Nephron (organoid): ENCODE data around the gene MED12.

Experiments
- H3K27ac Mint-ChIP-seq, 3 experiments: 2 replicates each; pipeline ENCODE4 v1.8.0; 2020; ENCODE audit warnings: mixed read lengths in 3 of 3, mild to moderate bottlenecking in 2 of 3, moderate library complexity in 1 of 3
- H3K27me3 Mint-ChIP-seq: 2 replicates; pipeline ENCODE4 v1.8.0; 2021; ENCODE audit warnings: low read depth, mild to moderate bottlenecking, moderate library complexity, mixed read lengths
- H3K36me3 Mint-ChIP-seq: 2 replicates; pipeline ENCODE4 v1.8.0; 2020; ENCODE audit warnings: low read depth, mixed read lengths
- H3K4me1 Mint-ChIP-seq: 2 replicates; pipeline ENCODE4 v1.8.0; 2020; ENCODE audit warnings: mixed read lengths
- H3K4me3 Mint-ChIP-seq, 3 experiments: 2 replicates each; pipeline ENCODE4 v1.8.0; 2020; ENCODE audit warnings: mild to moderate bottlenecking in 3 of 3, mixed read lengths in 3 of 3, moderate library complexity in 2 of 3
- H3K9me3 Mint-ChIP-seq: 2 replicates; pipeline ENCODE4 v1.8.0; 2020; ENCODE audit warnings: mixed read lengths
- TF ChIP-seq, protein P1 (sequence below), 3 experiments: fragments of 200-600 bp; sonication (generic); IDR thresholded peaks; one replicate each; pipeline ENCODE4 v1.5.0; 2021; ENCODE audit warnings: antibody characterized with exemption in 3 of 3; ENCODE audit not compliant: unreplicated experiment in 3 of 3

Gene MED12

DNA sequence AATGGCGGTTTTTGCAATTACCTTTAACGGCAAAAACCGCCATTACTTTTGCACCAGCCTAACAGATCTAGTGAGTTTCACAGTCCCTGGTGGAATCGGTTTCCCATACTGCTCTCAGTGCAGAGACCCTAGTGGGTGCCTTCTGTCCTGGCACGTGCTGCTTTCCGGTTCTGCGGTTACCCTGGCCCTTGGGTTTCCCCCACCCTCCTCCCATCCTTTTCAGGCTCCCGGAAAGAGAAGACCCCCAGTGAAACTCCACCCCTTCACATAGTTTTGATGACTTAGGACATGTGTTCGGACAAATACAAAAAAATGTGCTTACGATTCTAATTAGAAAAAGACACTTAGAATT is 63.1 kb downstream of the MED12 start:
- no peaks in the 10 kb centered on the region for H3K36me3 Mint-ChIP-seq
- peak overlapping the region; percentile 80 to 96 (median 91) for H3K4me3 Mint-ChIP-seq
- H3K27me3 Mint-ChIP-seq, result no peaks in the 10 kb centered on the region
- TF ChIP-seq, protein P1, sequence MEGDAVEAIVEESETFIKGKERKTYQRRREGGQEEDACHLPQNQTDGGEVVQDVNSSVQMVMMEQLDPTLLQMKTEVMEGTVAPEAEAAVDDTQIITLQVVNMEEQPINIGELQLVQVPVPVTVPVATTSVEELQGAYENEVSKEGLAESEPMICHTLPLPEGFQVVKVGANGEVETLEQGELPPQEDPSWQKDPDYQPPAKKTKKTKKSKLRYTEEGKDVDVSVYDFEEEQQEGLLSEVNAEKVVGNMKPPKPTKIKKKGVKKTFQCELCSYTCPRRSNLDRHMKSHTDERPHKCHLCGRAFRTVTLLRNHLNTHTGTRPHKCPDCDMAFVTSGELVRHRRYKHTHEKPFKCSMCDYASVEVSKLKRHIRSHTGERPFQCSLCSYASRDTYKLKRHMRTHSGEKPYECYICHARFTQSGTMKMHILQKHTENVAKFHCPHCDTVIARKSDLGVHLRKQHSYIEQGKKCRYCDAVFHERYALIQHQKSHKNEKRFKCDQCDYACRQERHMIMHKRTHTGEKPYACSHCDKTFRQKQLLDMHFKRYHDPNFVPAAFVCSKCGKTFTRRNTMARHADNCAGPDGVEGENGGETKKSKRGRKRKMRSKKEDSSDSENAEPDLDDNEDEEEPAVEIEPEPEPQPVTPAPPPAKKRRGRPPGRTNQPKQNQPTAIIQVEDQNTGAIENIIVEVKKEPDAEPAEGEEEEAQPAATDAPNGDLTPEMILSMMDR (IDR thresholded peaks at IDR 0.05; ENCODE audit: unreplicated experiment in 3 of 3), result no peak
- peak overlapping the region; percentile 100 for H3K27ac Mint-ChIP-seq
- H3K9me3 Mint-ChIP-seq, result peaks cover under 1% of the 10 kb centered on the region
- H3K4me1 Mint-ChIP-seq, result peaks cover 54% of the 10 kb centered on the region

DNA sequence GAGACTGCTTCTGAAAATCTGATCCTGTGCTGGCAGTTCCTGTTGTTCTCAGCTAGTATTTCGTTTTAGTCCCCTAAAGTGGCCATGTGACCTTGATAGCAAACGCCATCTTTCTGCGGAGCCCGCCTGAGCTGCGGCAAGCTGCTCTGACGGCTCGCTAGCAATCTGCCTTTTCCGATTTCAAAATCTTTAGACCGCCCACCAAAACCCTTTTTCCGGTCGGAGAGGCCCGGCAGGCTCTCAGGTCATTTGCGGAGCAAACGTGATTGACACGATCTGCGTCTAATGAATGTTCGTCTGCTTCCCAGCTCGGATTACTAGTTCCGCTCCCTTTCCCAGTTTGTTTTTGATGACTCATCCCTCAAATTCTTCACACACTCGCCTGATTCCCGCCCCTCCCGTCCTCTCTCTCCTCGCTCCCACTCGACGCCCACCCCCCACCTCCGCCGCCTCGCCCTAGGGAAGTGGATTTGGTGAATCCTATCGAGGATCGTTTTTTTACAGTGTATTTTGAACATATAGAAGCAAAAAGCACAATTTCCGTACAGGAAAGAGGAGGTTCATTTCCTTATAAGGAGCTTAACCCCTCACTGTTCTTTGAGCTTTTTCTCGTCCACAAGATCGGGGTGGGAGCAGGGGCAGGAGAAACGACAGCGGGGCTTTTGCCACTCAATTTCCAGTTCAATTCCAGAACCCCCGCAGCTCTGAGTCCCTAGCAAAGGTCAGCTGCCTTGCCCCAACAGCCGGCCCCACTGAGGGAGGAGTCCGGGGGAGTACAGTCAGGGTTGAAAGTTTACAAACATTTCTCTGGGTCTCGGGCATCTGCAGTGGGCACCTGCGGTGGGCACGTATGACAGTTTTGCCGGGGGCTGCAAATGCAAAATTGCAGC is 63.8 kb downstream of the MED12 start:
- peaks cover 4% of the 10 kb centered on the region for H3K9me3 Mint-ChIP-seq
- TF ChIP-seq, protein P1 (IDR thresholded peaks at IDR 0.05; ENCODE audit: unreplicated experiment in 3 of 3), result no peak
- peak overlapping the region; percentile 80 to 96 (median 91) for H3K4me3 Mint-ChIP-seq
- H3K4me1 Mint-ChIP-seq, result peaks cover 49% of the 10 kb centered on the region
- H3K27me3 Mint-ChIP-seq, result no peaks in the 10 kb centered on the region
- H3K36me3 Mint-ChIP-seq, result no peaks in the 10 kb centered on the region
- H3K27ac Mint-ChIP-seq, result peak overlapping the region; percentile 100

DNA sequence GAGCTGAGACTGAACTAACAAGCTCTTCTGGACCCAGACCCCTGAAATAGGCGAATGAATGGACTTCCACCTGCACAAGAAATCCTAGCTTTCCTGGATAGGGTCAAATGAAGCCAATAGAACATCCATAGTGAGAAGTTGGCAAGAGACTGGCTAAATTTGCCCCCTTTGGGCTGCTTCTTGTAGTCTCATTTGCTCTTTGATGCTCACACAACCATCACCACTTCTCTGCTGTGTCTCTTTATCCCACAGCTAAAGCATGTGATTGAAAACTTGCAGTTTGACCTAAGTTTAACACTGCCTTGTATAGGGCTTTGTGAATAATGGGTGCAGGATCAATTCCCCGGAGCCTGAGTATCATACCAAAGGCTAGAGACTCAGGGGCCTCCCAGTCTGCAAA is 64.5 kb downstream of the MED12 start:
- peak overlapping the region; percentile 100 for H3K27ac Mint-ChIP-seq
- H3K9me3 Mint-ChIP-seq, result peaks cover 4% of the 10 kb centered on the region
- peak overlapping the region; percentile 80 to 96 (median 91) for H3K4me3 Mint-ChIP-seq
- TF ChIP-seq, protein P1 (IDR thresholded peaks at IDR 0.05; ENCODE audit: unreplicated experiment in 3 of 3), result no peak
- peaks cover 42% of the 10 kb centered on the region for H3K4me1 Mint-ChIP-seq
- no peaks in the 10 kb centered on the region for H3K27me3 Mint-ChIP-seq
- H3K36me3 Mint-ChIP-seq, result no peaks in the 10 kb centered on the region

DNA sequence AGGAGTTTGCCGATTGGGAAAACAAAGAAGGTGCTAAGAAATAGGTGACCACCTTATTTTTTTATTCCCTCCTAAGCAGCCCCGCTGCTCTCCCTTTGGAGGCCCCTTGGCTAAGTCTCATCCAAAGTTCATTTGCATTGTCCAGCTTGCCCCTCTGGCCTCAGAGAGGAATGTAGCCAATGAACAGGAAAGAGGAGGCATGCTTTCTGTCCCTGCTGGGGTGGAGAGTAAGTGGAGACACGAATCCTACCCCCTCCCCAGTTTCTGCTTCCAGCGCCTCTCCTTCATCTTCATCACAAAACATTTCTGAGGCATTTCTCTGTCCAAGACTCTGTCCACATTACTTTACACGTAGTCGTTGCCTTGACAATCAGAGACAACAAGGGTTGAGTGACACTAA is 64.9 kb downstream of the MED12 start:
- Mint-ChIP-seq H3K4me3 (peak overlapping the region; percentile 80 to 96 (median 91)), H3K27me3 (no peaks in the 10 kb centered on the region), H3K4me1 (peaks cover 38% of the 10 kb centered on the region), H3K9me3 (peaks cover 4% of the 10 kb centered on the region), H3K36me3 (no peaks in the 10 kb centered on the region), H3K27ac (peak overlapping the region; percentile 100)
- TF ChIP-seq, protein P1 (IDR thresholded peaks at IDR 0.05; ENCODE audit: unreplicated experiment in 3 of 3), result no peak

DNA sequence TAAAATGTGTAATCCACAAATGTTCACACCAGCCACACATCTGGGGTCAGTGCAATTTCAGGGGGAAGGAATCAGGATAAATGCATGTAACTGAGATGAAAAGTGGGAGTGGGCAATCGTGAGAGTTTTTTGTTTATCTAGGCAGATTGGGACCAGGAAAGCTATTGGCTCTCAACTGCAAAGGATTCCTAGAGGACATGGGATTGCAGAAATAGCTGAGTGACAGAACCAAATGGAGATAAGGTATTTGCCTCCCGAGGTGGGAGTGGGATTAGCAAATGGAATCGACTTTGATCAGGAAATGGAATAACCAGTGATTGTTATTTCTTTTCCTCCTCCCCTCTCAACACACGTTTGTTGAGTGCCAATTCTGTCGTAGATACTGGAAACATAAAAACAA is 65.7 kb downstream of the MED12 start:
- no peaks in the 10 kb centered on the region for H3K36me3 Mint-ChIP-seq
- no peak overlapping the region for H3K4me3 Mint-ChIP-seq
- H3K9me3 Mint-ChIP-seq, result peaks cover 4% of the 10 kb centered on the region
- H3K4me1 Mint-ChIP-seq, result peaks cover 34% of the 10 kb centered on the region
- peak overlapping the region; percentile 100 for H3K27ac Mint-ChIP-seq
- H3K27me3 Mint-ChIP-seq, result no peaks in the 10 kb centered on the region
- TF ChIP-seq, protein P1 (IDR thresholded peaks at IDR 0.05; ENCODE audit: unreplicated experiment in 3 of 3), result no peak
